OCI-LY1 (cell line): ENCODE data around the gene MAPKBP1.

Experiments
- H2AFZ ChIP-seq: fragments of 200-600 bp; sonication (generic), shearing (Covaris generic); 2 replicates; pipeline ENCODE4 v1.6.0; 2014; ENCODE audit warnings: antibody characterized with exemption, mild to moderate bottlenecking, low read length
- H3F3A ChIP-seq: fragments of 200-600 bp; sonication (generic), shearing (Covaris generic); 2 replicates; pipeline ENCODE4 v1.6.0; 2014; ENCODE audit warnings: mild to moderate bottlenecking, antibody characterized with exemption, low read length, moderate library complexity; ENCODE audit not compliant: insufficient read depth
- H3K27ac ChIP-seq: fragments of 200-600 bp; sonication (generic); 2 replicates; pipeline ENCODE4 v1.5.1; 2014; ENCODE audit warnings: low read length, mixed run types, mild to moderate bottlenecking, low read depth; ENCODE audit not compliant: poor library complexity, severe bottlenecking
- H3K27me3 ChIP-seq: fragments of 200-600 bp; sonication (generic); 2 replicates; pipeline ENCODE4 v1.6.0; 2014; ENCODE audit warnings: antibody characterized with exemption, mild to moderate bottlenecking, low read length, moderate library complexity; ENCODE audit not compliant: insufficient read depth
- H3K36me3 ChIP-seq: fragments of 200-600 bp; sonication (generic); 2 replicates; pipeline ENCODE4 v1.6.1; 2014; ENCODE audit warnings: mild to moderate bottlenecking, antibody characterized with exemption, low read length, moderate library complexity, mixed read lengths; ENCODE audit not compliant: insufficient read depth
- H3K4me1 ChIP-seq: fragments of 200-600 bp; sonication (generic); 2 replicates; pipeline ENCODE4 v1.5.1; 2014; ENCODE audit warnings: mild to moderate bottlenecking, low read length, moderate library complexity; ENCODE audit not compliant: insufficient read depth, severe bottlenecking
- H3K4me2 ChIP-seq: fragments of 200-600 bp; sonication (generic), shearing (Covaris generic); 2 replicates; pipeline ENCODE4 v1.6.1; 2014; ENCODE audit warnings: low read length
- H3K4me3 ChIP-seq: fragments of 200-600 bp; sonication (generic); 2 replicates; pipeline ENCODE4 v1.5.1; 2014; ENCODE audit warnings: low read length, low read depth, mild to moderate bottlenecking, mixed read lengths; ENCODE audit not compliant: poor library complexity, severe bottlenecking
- H3K79me2 ChIP-seq: fragments of 200-600 bp; shearing (Covaris generic); 2 replicates; pipeline ENCODE4 v1.6.1; 2016; ENCODE audit warnings: mixed run types, low read length, mixed read lengths; ENCODE audit not compliant: insufficient read depth
- H3K9ac ChIP-seq: fragments of 200-600 bp; sonication (generic), shearing (Covaris generic); 2 replicates; pipeline ENCODE4 v1.6.1; 2014; ENCODE audit warnings: mild to moderate bottlenecking, low read length, mixed read lengths
- H3K9me2 ChIP-seq: fragments of 200-600 bp; sonication (generic), shearing (Covaris generic); 2 replicates; pipeline ENCODE4 v1.6.1; 2014; ENCODE audit warnings: low read depth, mild to moderate bottlenecking, low read length, mixed read lengths
- H3K9me3 ChIP-seq: fragments of 200-600 bp; shearing (Covaris generic); 2 replicates; pipeline ENCODE4 v1.6.1; 2014; ENCODE audit warnings: low read length, mixed read lengths
- H4K20me1 ChIP-seq: fragments of 200-600 bp; sonication (generic), shearing (Covaris generic); 2 replicates; pipeline ENCODE4 v1.6.0; 2016; ENCODE audit warnings: mild to moderate bottlenecking, low read length; ENCODE audit not compliant: insufficient read depth
- EZH2 ChIP-seq: fragments of 200-600 bp; sonication (generic), shearing (Covaris generic); IDR thresholded peaks from 2 replicates; pipeline ENCODE4 v1.8.0; 2017; ENCODE audit warnings: borderline replicate concordance, mixed run types, mild to moderate bottlenecking, antibody characterized with exemption, low read length, moderate library complexity, mixed read lengths
- TF ChIP-seq, protein P1 (sequence below): fragments of 200-600 bp; sonication (generic), shearing (Covaris generic); IDR thresholded peaks from 2 replicates; pipeline ENCODE4 v1.5.1; 2017; ENCODE audit warnings: mild to moderate bottlenecking, antibody characterized with exemption, low read length, moderate library complexity, mixed read lengths

The MAPKBP1 gene

DNA sequence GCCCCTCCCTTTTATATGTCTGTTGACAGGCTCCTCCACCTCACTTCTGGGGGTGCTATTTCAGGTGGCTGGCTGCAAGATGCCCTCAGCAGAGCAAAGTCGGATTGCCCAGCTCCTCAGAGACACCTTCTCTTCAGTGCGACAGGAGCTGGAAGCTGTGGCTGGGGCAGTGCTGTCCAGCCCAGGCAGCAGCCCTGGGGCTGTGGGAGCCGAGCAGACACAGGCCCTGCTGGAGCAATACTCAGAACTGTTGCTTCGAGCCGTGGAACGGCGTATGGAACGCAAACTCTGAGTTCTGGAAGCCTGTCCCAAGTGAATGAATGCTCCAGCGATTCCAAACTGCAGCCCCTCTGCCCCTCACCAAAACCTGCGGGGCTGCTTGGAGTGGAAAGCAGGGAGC, 50.9 kb downstream of the MAPKBP1 start:
- H2AFZ ChIP-seq: no peak overlapping the region
- H3K4me1 ChIP-seq: peaks cover 13% of the 10 kb centered on the region
- no peak overlapping the region for H3K4me3 ChIP-seq
- no peaks in the 10 kb centered on the region for H3F3A ChIP-seq
- H3K9me2 ChIP-seq: no peaks in the 10 kb centered on the region
- H3K27me3 ChIP-seq: no peaks in the 10 kb centered on the region
- H3K36me3 ChIP-seq: peaks cover 4% of the 10 kb centered on the region; the same call in 1 of the 2 replicates
- H3K27ac ChIP-seq: no peak overlapping the region
- H3K9ac ChIP-seq: no peak overlapping the region
- TF ChIP-seq EZH2: no peak
- TF ChIP-seq, protein P1, sequence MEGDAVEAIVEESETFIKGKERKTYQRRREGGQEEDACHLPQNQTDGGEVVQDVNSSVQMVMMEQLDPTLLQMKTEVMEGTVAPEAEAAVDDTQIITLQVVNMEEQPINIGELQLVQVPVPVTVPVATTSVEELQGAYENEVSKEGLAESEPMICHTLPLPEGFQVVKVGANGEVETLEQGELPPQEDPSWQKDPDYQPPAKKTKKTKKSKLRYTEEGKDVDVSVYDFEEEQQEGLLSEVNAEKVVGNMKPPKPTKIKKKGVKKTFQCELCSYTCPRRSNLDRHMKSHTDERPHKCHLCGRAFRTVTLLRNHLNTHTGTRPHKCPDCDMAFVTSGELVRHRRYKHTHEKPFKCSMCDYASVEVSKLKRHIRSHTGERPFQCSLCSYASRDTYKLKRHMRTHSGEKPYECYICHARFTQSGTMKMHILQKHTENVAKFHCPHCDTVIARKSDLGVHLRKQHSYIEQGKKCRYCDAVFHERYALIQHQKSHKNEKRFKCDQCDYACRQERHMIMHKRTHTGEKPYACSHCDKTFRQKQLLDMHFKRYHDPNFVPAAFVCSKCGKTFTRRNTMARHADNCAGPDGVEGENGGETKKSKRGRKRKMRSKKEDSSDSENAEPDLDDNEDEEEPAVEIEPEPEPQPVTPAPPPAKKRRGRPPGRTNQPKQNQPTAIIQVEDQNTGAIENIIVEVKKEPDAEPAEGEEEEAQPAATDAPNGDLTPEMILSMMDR: no peak
- H3K79me2 ChIP-seq: no peaks in the 10 kb centered on the region
- no peaks in the 10 kb centered on the region for H3K9me3 ChIP-seq
- H3K4me2 ChIP-seq: no peak overlapping the region
- no peaks in the 10 kb centered on the region for H4K20me1 ChIP-seq

DNA sequence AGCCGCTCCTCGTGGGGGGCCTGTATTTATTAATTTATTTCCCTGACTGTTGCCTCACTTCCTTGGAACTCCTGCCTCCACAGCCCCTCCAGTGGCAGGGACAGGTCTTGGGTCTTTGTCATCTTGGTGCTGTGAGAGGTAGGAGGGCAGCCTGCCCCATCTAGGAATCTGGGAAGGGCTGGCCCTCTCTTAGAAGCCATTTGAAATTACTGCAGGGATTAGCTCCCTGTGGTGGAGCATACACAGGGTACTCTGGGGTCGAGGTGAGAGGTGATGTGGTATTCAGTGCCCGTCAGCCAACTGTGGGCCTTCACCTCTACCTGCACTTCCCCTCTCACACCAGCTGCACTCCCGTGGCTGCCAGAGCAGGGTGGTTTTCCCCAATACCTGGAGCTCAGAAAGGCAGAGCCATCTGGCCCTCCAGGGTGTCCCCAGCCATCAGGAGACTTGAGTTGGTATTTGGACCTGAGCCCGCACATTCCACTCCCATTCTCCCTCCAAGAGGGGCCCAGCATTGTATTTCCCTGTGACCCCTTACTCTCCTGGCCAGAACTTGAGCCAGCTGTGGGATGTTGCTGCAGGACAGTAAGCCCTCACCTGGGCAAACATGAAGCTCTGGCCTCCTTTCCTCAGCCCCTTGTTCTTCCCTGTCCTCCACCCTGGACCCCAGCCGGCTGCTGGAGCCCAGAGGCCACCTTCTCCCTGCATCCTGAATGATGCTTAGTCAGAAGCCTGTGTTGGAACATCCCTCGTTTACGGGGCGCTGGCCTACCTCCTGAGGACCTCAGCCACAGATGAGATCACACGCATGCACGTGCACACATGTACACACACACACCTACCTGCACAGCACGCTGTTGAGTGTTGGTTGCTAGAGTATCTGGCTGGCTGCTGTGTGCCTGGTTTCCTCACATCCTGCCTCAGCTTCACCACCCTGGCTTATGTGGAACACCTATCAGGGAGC, 51.6 kb downstream of the MAPKBP1 start:
- Histone ChIP-seq H3K79me2 (no peaks in the 10 kb centered on the region), H2AFZ (no peak overlapping the region), H3K9ac (no peak overlapping the region), H3K4me2 (no peak overlapping the region), H3K4me1 (peaks cover 13% of the 10 kb centered on the region), H3K4me3 (no peak overlapping the region), H3K9me2 (no peaks in the 10 kb centered on the region), H3K9me3 (no peaks in the 10 kb centered on the region), H3K27ac (no peak overlapping the region), H3F3A (no peaks in the 10 kb centered on the region), H3K27me3 (no peaks in the 10 kb centered on the region), H4K20me1 (no peaks in the 10 kb centered on the region), H3K36me3 (peaks cover 3% of the 10 kb centered on the region; the same call in 1 of the 2 replicates)
- TF ChIP-seq, protein P1: no peak
- no peak for TF ChIP-seq EZH2

DNA sequence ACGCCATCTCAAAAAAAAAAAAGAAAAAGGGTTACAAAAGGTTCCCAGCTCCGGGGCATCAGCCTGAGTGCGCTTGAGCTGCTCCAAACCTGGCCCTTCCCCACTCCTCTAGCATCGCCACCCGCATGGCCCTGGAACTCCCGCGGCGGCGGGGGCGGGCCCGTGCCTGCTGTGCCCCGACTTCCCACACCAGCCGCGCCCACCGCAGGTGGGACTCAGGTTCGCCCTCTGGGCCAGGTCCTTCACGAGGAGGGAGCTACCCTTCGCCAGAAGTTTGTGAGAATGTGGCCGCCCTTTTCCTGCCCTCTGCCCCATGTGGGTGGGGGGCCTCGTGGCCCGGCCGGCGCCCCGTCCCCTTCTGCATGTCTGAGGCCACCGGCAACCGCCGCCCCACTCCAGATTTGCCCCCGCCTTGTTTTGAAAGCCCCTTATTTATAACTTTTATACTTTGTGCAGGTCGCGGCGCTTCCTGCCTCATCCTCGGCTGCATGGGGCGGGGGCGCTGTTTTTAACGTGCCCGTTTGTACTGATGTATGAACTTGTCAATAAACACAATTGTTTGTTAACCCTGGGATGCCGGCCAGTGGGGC, 53.1 kb downstream of the MAPKBP1 start:
- Histone ChIP-seq H3K79me2 (no peaks in the 10 kb centered on the region), H3F3A (no peaks in the 10 kb centered on the region), H3K27me3 (no peaks in the 10 kb centered on the region), H3K4me2 (peak overlapping the region; percentile 87), H3K4me3 (peak overlapping the region; percentile 82), H2AFZ (0 out of 2 replicates have a peak overlapping the region, but pooled peaks have one; percentile 39), H4K20me1 (no peaks in the 10 kb centered on the region), H3K9me3 (no peaks in the 10 kb centered on the region), H3K36me3 (no peaks in the 10 kb centered on the region), H3K9ac (peak overlapping the region; percentile 61), H3K9me2 (no peaks in the 10 kb centered on the region), H3K4me1 (peaks cover 13% of the 10 kb centered on the region), H3K27ac (no peak overlapping the region)
- TF ChIP-seq EZH2: no peak
- TF ChIP-seq, protein P1: no peak; the same call in 1 of the 2 replicates
